Middle frontal gyrus (tissue), 1 donor: ENCODE data around the gene TADA1.

ENCODE experiments used
- DNase-seq: peaks from one replicate; pipeline ENCODE4 v3.0.0-alpha.2; 2015; ENCODE audit warnings: low spot score; ENCODE audit errors: extremely low spot score

TADA1 gene

GRCh38 chr1:166875734-166876539 is at the start of gene TADA1:
Gene TADA1 (minus strand): TSS chr1:166876264. CDS start chr1:166876233, 31 bp downstream.
- peak; percentile 94 for DNase-seq

GRCh38 chr1:166924823-166925541 is 48.9 kb upstream of the TADA1 start:
- DNase-seq: no peak

- no peak for DNase-seq
Observed at GRCh38 chr1:166920561-166921475, 44.8 kb upstream of the TADA1 start.

- DNase-seq: no peak
Observed at GRCh38 chr1:166918956-166919316, 42.9 kb upstream of the TADA1 start.

- DNase-seq: no peak
Observed at GRCh38 chr1:166918088-166918955, 42.3 kb upstream of the TADA1 start.

- no peak for DNase-seq
Observed at GRCh38 chr1:166915941-166916340, 39.9 kb upstream of the TADA1 start.

- no peak for DNase-seq
Observed at GRCh38 chr1:166915042-166915441, 39.0 kb upstream of the TADA1 start.

- DNase-seq: no peak
Observed at GRCh38 chr1:166914111-166914510, 38.0 kb upstream of the TADA1 start.

GRCh38 chr1:166911624-166912023 is 35.6 kb upstream of the TADA1 start:
- no peak for DNase-seq

GRCh38 chr1:166910396-166910994 is 34.4 kb upstream of the TADA1 start:
- DNase-seq: peak; percentile 53

GRCh38 chr1:166908942-166909341 is 32.9 kb upstream of the TADA1 start:
- no peak for DNase-seq

- DNase-seq: no peak
Observed at GRCh38 chr1:166907763-166908162, 31.7 kb upstream of the TADA1 start.

- DNase-seq: no peak
Observed at GRCh38 chr1:166907051-166907450, 31.0 kb upstream of the TADA1 start.

- DNase-seq: no peak
Observed at GRCh38 chr1:166906647-166907046, 30.6 kb upstream of the TADA1 start.

GRCh38 chr1:166905900-166906299 is 29.8 kb upstream of the TADA1 start:
- no peak for DNase-seq

- DNase-seq: no peak
Observed at GRCh38 chr1:166905136-166905535, 29.1 kb upstream of the TADA1 start.

- DNase-seq: no peak
Observed at GRCh38 chr1:166903232-166903631, 27.2 kb upstream of the TADA1 start.

- no peak for DNase-seq
Observed at GRCh38 chr1:166902279-166902678, 26.2 kb upstream of the TADA1 start.

- DNase-seq: no peak
Observed at GRCh38 chr1:166900987-166901386, 24.9 kb upstream of the TADA1 start.

GRCh38 chr1:166899769-166900168 is 23.7 kb upstream of the TADA1 start:
- DNase-seq: no peak
